GM12878 (cell line): ENCODE results near the gene MGARP. TPM values are rescaled to one million over a fixed set of nuclear protein-coding genes. Genes with fewer than 3 reads are reported as not detected.

Experiments
- ATAC-seq: fragments of 200-7000 bp; cut with Tn5 transposase; 3 replicates; pipeline ENCODE4 v1.9.1; 2020; ENCODE audit warnings: mild to moderate bottlenecking, moderate library complexity
- BruUV-seq: library from RNA; stranded (reverse); fragments of 400-500 nt; replicated peaks from 2 replicates; lab custom pipeline; 2021; lab: Mats Ljungman, UMichigan
- CTCF ChIA-PET: fragments of 300-600 bp; sonication (Branson Sonifier 250); formaldehyde crosslinking; extraction: SDS; loops from one replicate; lab custom pipeline; 2021; ENCODE audit warnings: inconsistent platforms; lab: Yijun Ruan, JAX
- POLR2A ChIA-PET: fragments of 350-600 bp; formaldehyde crosslinking; extraction: SDS; loops from one replicate; lab custom pipeline; 2021; ENCODE audit warnings: inconsistent platforms; lab: Charles Lee
- RAD21 ChIA-PET: fragments of 300-600 bp; sonication (Branson Sonifier 250); formaldehyde crosslinking; loops from one replicate; lab custom pipeline; 2023; ENCODE audit warnings: antibody characterized with exemption; ENCODE audit not compliant: unreplicated experiment; lab: Charles Lee
- SMC1A ChIA-PET: fragments of 300-600 bp; sonication (Branson Sonifier 250); formaldehyde crosslinking; loops from one replicate; lab custom pipeline; 2023; ENCODE audit not compliant: unreplicated experiment, uncharacterized antibody; lab: Charles Lee
- DNase-seq: peaks from one replicate; pipeline ENCODE4 v3.0.0-alpha.2; 2011; ENCODE audit warnings: low read depth, low spot score
- FAIRE-seq: peaks from 3 replicates; lab custom pipeline; 2011; peaks lifted over from hg19 to GRCh38; lab: Jason Lieb, UNC
- H2AFZ ChIP-seq: 2 replicates; pipeline ENCODE4 v1.6.0; 2011; ENCODE audit warnings: low read depth, low read length, control low read depth; ENCODE audit not compliant: control insufficient read depth
- H3K27ac ChIP-seq: 2 replicates; pipeline ENCODE4 v1.5.1; 2011; ENCODE audit warnings: control low read depth; ENCODE audit not compliant: control insufficient read depth, insufficient read depth
- H3K27me3 ChIP-seq, 2 experiments: replicated peaks in 1 of 2; 2 replicates each; pipeline versions ENCODE4 v1.6.0 to v1.6.1; 2011; ENCODE audit warnings: low read length in 1 of 2; ENCODE audit not compliant: control insufficient read depth in 2 of 2, insufficient read depth in 2 of 2
- H3K36me3 ChIP-seq, 2 experiments: 2 replicates each; pipeline ENCODE4 v1.5.1; 2011; ENCODE audit warnings: low read length in 1 of 2; ENCODE audit not compliant: control insufficient read depth in 2 of 2, insufficient read depth in 2 of 2
- H3K4me1 ChIP-seq: 2 replicates; pipeline ENCODE4 v1.6.1; 2011; ENCODE audit warnings: mild to moderate bottlenecking, low read length, moderate library complexity, mixed read lengths; ENCODE audit not compliant: control insufficient read depth, insufficient read depth
- H3K4me2 ChIP-seq: 2 replicates; pipeline ENCODE4 v1.6.0; 2011; ENCODE audit warnings: control low read depth; ENCODE audit not compliant: control insufficient read depth, insufficient read depth
- H3K4me3 ChIP-seq: fragments of 200-600 bp; sonication (generic); 2 replicates; pipeline ENCODE4 v1.5.1; 2016
- H3K79me2 ChIP-seq: 2 replicates; pipeline ENCODE4 v1.6.0; 2011; ENCODE audit warnings: low read length; ENCODE audit not compliant: control insufficient read depth, insufficient read depth
- H3K9ac ChIP-seq: 2 replicates; pipeline ENCODE4 v1.8.0; 2011; ENCODE audit warnings: low read length, control low read depth, mixed read lengths; ENCODE audit not compliant: control insufficient read depth, insufficient read depth
- H3K9me3 ChIP-seq: replicated peaks from 3 replicates; pipeline ENCODE4 v1.5.1; 2011; ENCODE audit warnings: mild to moderate bottlenecking, low read length; ENCODE audit not compliant: control insufficient read depth, insufficient read depth
- H4K20me1 ChIP-seq: 2 replicates; pipeline ENCODE4 v1.6.0; 2011; ENCODE audit not compliant: control insufficient read depth, insufficient read depth
- BCL11A ChIP-seq: IDR thresholded peaks from 2 replicates; pipeline ENCODE4 v1.6.1; 2011; ENCODE audit warnings: low read depth, low read length
- FOXK2 ChIP-seq: fragments of 450-650 bp; IDR thresholded peaks from 2 replicates; pipeline ENCODE4 v1.6.1; 2017; ENCODE audit warnings: mild to moderate bottlenecking, moderate library complexity
- KAT2A ChIP-seq: conservative IDR thresholded peaks from 2 replicates; pipeline ENCODE4 v1.6.1; 2011; ENCODE audit warnings: low read depth, low read length; ENCODE audit not compliant: control insufficient read depth
- LARP7 ChIP-seq: fragments of 450-650 bp; IDR thresholded peaks from 2 replicates; pipeline ENCODE4 v1.6.1; 2017; ENCODE audit warnings: mild to moderate bottlenecking
- MYC ChIP-seq: IDR thresholded peaks from 2 replicates; pipeline ENCODE4 v1.6.1; 2011; ENCODE audit warnings: mild to moderate bottlenecking, low read length, moderate library complexity, inconsistent platforms; ENCODE audit not compliant: insufficient read depth, insufficient replicate concordance, insufficient read length, severe bottlenecking
- NFYA ChIP-seq: IDR thresholded peaks from 2 replicates; pipeline ENCODE4 v1.6.1; 2011; ENCODE audit warnings: low read depth, mild to moderate bottlenecking, low read length, improper control_type of control experiment, borderline replicate concordance
- PAX5 ChIP-seq: IDR thresholded peaks from 2 replicates; pipeline ENCODE4 v1.6.1; 2011; ENCODE audit warnings: low read depth, low read length, borderline replicate concordance
- POLR2AphosphoS5 ChIP-seq: IDR thresholded peaks from 2 replicates; pipeline ENCODE4 v1.6.1; 2011; ENCODE audit warnings: mild to moderate bottlenecking, low read length, inconsistent platforms
- RUNX3 ChIP-seq: IDR thresholded peaks from 2 replicates; pipeline ENCODE4 v1.6.1; 2012; ENCODE audit warnings: low read length, inconsistent platforms
- SIN3A ChIP-seq: IDR thresholded peaks from 2 replicates; pipeline ENCODE4 v1.6.1; 2012; ENCODE audit warnings: low read depth, low read length, improper control_type of control experiment
- SIX5 ChIP-seq: IDR thresholded peaks from 2 replicates; pipeline ENCODE4 v1.6.1; 2011; ENCODE audit warnings: mild to moderate bottlenecking, low read depth, low read length, moderate library complexity; ENCODE audit not compliant: severe bottlenecking
- SP1 ChIP-seq: IDR thresholded peaks from one replicate; pipeline ENCODE4 v1.6.1; 2011; ENCODE audit warnings: low read depth, low read length
- STAT3 ChIP-seq: IDR thresholded peaks from 2 replicates; pipeline ENCODE4 v1.6.1; 2011; ENCODE audit warnings: low read depth, low read length, improper control_type of control experiment
- ZSCAN29 ChIP-seq: fragments of 450-650 bp; IDR thresholded peaks from 2 replicates; pipeline ENCODE4 v1.6.1; 2017; ENCODE audit warnings: mild to moderate bottlenecking, moderate library complexity
- WGBS: methylation state at CpG from one replicate; pipeline ENCODE4 v1.1.6; 2016; ENCODE audit warnings: low lambda C conversion rate; ENCODE audit not compliant: insufficient replicate concordance, insufficient coverage; ENCODE audit errors: missing lambda C conversion rate; 5-methylcytosine and 5-hydroxymethylcytosine counted together
- in situ Hi-C: fragments of 300-500 bp; cut with MboI; formaldehyde crosslinking; loops from 9 replicates; pipeline ENCODE4 v1.14.3; 2018; ENCODE audit warnings: mixed read lengths
- intact Hi-C: fragments of 100-400 bp; cut with micrococcal nuclease; formaldehyde crosslinking; loops from one replicate; pipeline ENCODE4 v1.14.2; 2022; ENCODE audit not compliant: unreplicated experiment
- polyA plus RNA-seq, 11 experiments: library from polyadenylated mRNA; depleted of rRNA in 4 of 11; unstranded in 6 of 11; stranded (reverse) in 5 of 11; fragments of >200 nt; fragmentation: Nextera tagmentation in 4 of 11; fragmentation: Illumina TruSeq in 1 of 11; extraction: Ambion mirVana in 4 of 11; extraction: Trizol in 1 of 11; gene quantifications; 1 replicate in 1 of 11; 2 replicates in 10 of 11; pipeline versions ENCODE4 v1.2.1 to v1.2.3, GENCODE V29; 2011 to 2016; ENCODE audit warnings: inconsistent platforms in 2 of 11, missing spikeins in 2 of 11, low read depth in 1 of 11
- total RNA-seq, 4 experiments: library from RNA; depleted of rRNA in 3 of 4; stranded (reverse); fragments of >200 nt in 3 of 4; fragmentation: Illumina TruSeq in 1 of 4; extraction: Trizol in 1 of 4; gene quantifications; 2 replicates each; pipeline versions ENCODE4 v1.2.1 to v1.2.3, GENCODE V29; 2013 to 2021
- TF ChIP-seq, protein P1 (sequence below): IDR thresholded peaks from 2 replicates; pipeline ENCODE4 v1.6.1; 2012; ENCODE audit warnings: improper control_type of control experiment, low read depth, low read length; ENCODE audit not compliant: insufficient replicate concordance

Gene MGARP
- total and polyA plus RNA-seq, 10 of the 15 experiments (the other 5 are each of a cell fraction or from before 2014, with no cell fraction given) = 0.04 to 0.23 (median 0.08) TPM; not detected in 7

DNA sequence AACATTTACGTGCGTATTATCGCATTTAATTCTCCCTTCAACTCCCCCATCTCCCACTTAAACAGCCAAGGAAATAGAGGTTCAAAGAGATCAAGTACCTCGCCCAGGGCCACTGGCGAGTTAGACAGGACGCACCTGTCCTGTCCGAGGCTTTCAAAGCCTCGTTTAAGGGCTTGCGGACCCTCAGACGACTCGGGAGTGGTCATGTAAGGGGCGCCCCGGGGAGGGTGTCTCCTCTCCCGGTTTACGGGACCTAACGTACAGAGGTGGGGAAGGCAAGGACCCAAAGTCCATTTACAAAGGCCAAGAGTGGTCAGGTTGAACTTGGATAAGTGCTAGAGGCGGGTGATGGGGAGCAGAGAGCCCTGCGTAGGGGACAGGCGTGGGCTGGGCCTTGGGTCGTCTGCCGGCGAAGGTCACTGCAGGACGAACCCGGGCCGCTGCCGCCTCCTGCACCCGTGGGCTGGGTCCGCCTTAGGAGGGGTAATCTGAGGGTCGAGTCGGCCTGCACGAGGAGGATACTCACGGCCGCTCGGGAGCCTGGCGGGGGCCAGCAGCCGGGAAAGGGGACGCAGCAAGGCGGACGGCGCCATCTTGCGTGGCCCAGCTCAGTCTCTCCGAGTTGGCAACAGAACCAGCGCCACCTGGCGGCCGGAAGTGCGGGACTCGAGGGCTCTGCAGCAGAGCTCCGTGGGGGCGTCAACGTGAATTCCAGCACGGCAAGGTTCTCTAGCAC is 15.3 kb upstream of the MGARP start:
- Histone ChIP-seq H2AFZ (peak overlapping the region; percentile 97), H3K4me2 (peak overlapping the region; percentile 68), H3K27ac (peak overlapping the region; percentile 94), H3K4me1 (peaks cover 16% of the 10 kb centered on the region; the same call in 1 of the 2 replicates), H3K27me3 (no peaks in the 10 kb centered on the region), H3K36me3 (peaks cover 0 to 4% of the 10 kb centered on the region in 2 experiments; a peak in 1 of 4 replicates), H3K4me3 (peak overlapping the region; percentile 93), H3K79me2 (peaks cover 12% of the 10 kb centered on the region), H3K9me3 (no peaks in the 10 kb centered on the region), H3K9ac (peak overlapping the region; percentile 95), H4K20me1 (no peaks in the 10 kb centered on the region)
- CTCF ChIA-PET = interaction anchor here (0.6 to 4.1 kb wide), 52 partner anchors 10 to 280 kb away, joined by 3 to 53 read pairs (median 5); partner anchors contain the start of genes MGARP and NOCT
- intact Hi-C loops = loop anchor here (1.0 to 2.0 kb wide), 5 partner anchors 29 to 265 kb away; no protein-coding TSS in a partner anchor
- SMC1A ChIA-PET = interaction anchor here (0.7 to 3.9 kb wide), 38 partner anchors 10 to 264 kb away, joined by 3 to 28 read pairs (median 5); partner anchors contain the start of gene ELF2
- under 1% methylated on average over 51 of the region's 51 CpGs for WGBS
- POLR2A ChIA-PET = interaction anchor here (0.5 to 3.1 kb wide), 12 partner anchors 10 to 277 kb away, joined by 3 to 11 read pairs (median 5); partner anchors contain the start of gene ELF2
- TSS peak; percentile 80 for BruUV-seq
- RAD21 ChIA-PET = interaction anchor here (0.6 to 4.2 kb wide), 32 partner anchors 13 to 265 kb away, joined by 3 to 32 read pairs (median 4); partner anchors contain the start of gene ELF2
- DNase-seq (peak; percentile 56), ATAC-seq (peak; percentile 97), FAIRE-seq (peak; percentile 70)
- in situ Hi-C loops = loop anchor here (5.0 kb wide), 2 partner anchors 108 to 263 kb away; no protein-coding TSS in a partner anchor
- TF ChIP-seq KAT2A (no peak), MYC (no peak), RUNX3 (no peak), POLR2AphosphoS5 (peak; percentile 75), PAX5 (no peak; the same call in 1 of the 2 replicates), STAT3 (no peak), FOXK2 (no peak), SP1 (no peak), NFYA (no peak), SIN3A (0 out of 2 replicates have a peak, but pooled peaks have one; percentile 26), LARP7 (no peak), ZSCAN29 (no peak), BCL11A (0 out of 2 replicates have a peak, but pooled peaks have one; percentile 6), SIX5 (no peak)
- TF ChIP-seq, protein P1, sequence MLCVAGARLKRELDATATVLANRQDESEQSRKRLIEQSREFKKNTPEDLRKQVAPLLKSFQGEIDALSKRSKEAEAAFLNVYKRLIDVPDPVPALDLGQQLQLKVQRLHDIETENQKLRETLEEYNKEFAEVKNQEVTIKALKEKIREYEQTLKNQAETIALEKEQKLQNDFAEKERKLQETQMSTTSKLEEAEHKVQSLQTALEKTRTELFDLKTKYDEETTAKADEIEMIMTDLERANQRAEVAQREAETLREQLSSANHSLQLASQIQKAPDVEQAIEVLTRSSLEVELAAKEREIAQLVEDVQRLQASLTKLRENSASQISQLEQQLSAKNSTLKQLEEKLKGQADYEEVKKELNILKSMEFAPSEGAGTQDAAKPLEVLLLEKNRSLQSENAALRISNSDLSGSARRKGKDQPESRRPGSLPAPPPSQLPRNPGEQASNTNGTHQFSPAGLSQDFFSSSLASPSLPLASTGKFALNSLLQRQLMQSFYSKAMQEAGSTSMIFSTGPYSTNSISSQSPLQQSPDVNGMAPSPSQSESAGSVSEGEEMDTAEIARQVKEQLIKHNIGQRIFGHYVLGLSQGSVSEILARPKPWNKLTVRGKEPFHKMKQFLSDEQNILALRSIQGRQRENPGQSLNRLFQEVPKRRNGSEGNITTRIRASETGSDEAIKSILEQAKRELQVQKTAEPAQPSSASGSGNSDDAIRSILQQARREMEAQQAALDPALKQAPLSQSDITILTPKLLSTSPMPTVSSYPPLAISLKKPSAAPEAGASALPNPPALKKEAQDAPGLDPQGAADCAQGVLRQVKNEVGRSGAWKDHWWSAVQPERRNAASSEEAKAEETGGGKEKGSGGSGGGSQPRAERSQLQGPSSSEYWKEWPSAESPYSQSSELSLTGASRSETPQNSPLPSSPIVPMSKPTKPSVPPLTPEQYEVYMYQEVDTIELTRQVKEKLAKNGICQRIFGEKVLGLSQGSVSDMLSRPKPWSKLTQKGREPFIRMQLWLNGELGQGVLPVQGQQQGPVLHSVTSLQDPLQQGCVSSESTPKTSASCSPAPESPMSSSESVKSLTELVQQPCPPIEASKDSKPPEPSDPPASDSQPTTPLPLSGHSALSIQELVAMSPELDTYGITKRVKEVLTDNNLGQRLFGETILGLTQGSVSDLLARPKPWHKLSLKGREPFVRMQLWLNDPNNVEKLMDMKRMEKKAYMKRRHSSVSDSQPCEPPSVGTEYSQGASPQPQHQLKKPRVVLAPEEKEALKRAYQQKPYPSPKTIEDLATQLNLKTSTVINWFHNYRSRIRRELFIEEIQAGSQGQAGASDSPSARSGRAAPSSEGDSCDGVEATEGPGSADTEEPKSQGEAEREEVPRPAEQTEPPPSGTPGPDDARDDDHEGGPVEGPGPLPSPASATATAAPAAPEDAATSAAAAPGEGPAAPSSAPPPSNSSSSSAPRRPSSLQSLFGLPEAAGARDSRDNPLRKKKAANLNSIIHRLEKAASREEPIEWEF = no peak
